ENCODE data around the gene MARCKS. TPM values are rescaled to one million over a fixed set of nuclear protein-coding genes. Genes with fewer than 3 reads are reported as not detected.
A peak's percentile ranks its signal among the peaks of the same experiment; 100 is the strongest.

Gene MARCKS
- total and polyA plus RNA-seq, 10 of the 15 experiments (the other 5 are each of a cell fraction or from before 2014, with no cell fraction given), result 29.0 to 164 (median 74.5) TPM

DNA sequence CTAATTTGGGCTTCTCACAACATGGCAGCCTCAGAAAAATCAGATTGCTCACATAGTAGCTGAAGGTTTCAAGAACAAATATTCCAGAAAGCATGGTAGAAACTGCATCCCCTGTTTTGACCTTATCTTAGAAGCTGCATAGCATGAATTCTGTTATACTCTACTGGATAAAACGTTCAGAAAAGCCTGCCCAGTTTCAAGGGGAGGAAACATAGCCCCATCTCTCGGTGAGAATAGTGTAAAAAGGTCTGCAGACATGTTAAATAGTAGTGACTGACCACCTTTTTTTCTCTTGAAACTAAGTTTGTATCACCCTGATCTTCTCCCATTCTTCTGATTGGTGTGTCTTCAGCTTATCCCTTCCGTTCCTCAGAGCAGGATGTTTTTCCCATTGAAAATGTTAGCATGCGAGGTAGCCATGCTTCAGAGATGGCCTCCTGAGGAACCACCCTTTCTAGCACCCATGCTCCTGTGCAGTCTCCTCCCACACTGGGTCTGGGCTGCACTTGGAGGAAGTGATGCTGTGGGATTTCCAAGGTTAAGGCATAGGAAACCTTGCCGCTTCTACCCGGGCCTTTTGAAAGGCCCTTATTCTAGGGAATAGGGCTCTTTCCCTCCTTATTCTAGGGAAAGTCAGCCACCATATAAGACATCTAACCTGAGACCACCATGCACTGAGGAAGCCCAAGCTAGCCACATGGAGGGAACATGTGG, 50.1 kb downstream of the MARCKS start:
- no peak overlapping the region for H3K9ac ChIP-seq (ENCODE audit: control insufficient read depth, insufficient read depth, low read length)
- in situ Hi-C loops (cut with MboI) (loop anchor here (25.0 kb wide), 1 partner anchor 1720 kb away; no protein-coding TSS in a partner anchor), intact Hi-C loops (cut with micrococcal nuclease; ENCODE audit: unreplicated experiment) (loop anchor here (5.0 to 10.0 kb wide), 2 partner anchors 1030 to 1722 kb away; no protein-coding TSS in a partner anchor)
- H3K4me1 ChIP-seq (ENCODE audit: control insufficient read depth, insufficient read depth, low read length), result no peaks in the 10 kb centered on the region
- H3K79me2 ChIP-seq (ENCODE audit: control insufficient read depth, insufficient read depth, low read length), result no peaks in the 10 kb centered on the region
- no TSS peak for BruUV-seq (replicated peaks)
- TF ChIP-seq MTA3 (IDR thresholded peaks at IDR 0.05; ENCODE audit: borderline replicate concordance, low read length) (no peak), CTCF (IDR thresholded peaks at IDR 0.05 in 2 of 3, conservative IDR thresholded peaks at IDR 0.05 in 1 of 3; ENCODE audit: control insufficient read depth in 2 of 3, extremely low read depth in 1 of 3, insufficient read depth in 1 of 3, low read depth in 3 of 3, low read length in 3 of 3) (peak in 1 of 3 experiments; percentile 11; a peak in 2 of 6 replicates), PML (IDR thresholded peaks at IDR 0.05; ENCODE audit: low read length) (no peak), BHLHE40 (IDR thresholded peaks at IDR 0.05; ENCODE audit: borderline replicate concordance in 1 of 2, low read depth in 2 of 2, low read length in 1 of 2) (no peak), CHD1 (IDR thresholded peaks at IDR 0.05; ENCODE audit: low read depth, low read length) (no peak)
- H3K36me3 ChIP-seq (ENCODE audit: control insufficient read depth in 2 of 2, insufficient read depth in 2 of 2, low read length in 1 of 2), result no peaks in the 10 kb centered on the region
- FAIRE-seq, result no peak
- H3K9me3 ChIP-seq (replicated peaks; ENCODE audit: control insufficient read depth, insufficient read depth, low read length), result no peaks in the 10 kb centered on the region
- H3K4me2 ChIP-seq (ENCODE audit: control insufficient read depth, insufficient read depth), result no peak overlapping the region
- ATAC-seq, result peak; percentile 53
- ChIA-PET SMC1A (ENCODE audit: uncharacterized antibody, unreplicated experiment) (interaction anchor here (1.0 to 4.2 kb wide), 18 partner anchors 9 to 1128 kb away, joined by 3 to 28 read pairs (median 4); no protein-coding TSS in a partner anchor), RAD21 (ENCODE audit: unreplicated experiment) (interaction anchor here (0.9 to 2.8 kb wide), 13 partner anchors 27 to 1365 kb away, joined by 3 to 12 read pairs (median 4); no protein-coding TSS in a partner anchor), CTCF (interaction anchor here (0.6 to 5.2 kb wide), 29 partner anchors 9 to 1570 kb away, joined by 3 to 40 read pairs (median 4); no protein-coding TSS in a partner anchor), POLR2A (no interaction called here)
- peak overlapping the region; percentile 15; the same call in 1 of the 2 replicates for H2AFZ ChIP-seq (ENCODE audit: control insufficient read depth, low read depth, low read length)
- no peak overlapping the region for H3K27ac ChIP-seq (ENCODE audit: control insufficient read depth, insufficient read depth)
- WGBS (ENCODE audit: insufficient coverage, insufficient replicate concordance, low lambda C conversion rate, missing lambda C conversion rate), result 76% methylated on average over 6 of the region's 6 CpGs
- H3K27me3 ChIP-seq (replicated peaks in 1 of 2; ENCODE audit: control insufficient read depth in 2 of 2, insufficient read depth in 2 of 2, low read length in 1 of 2), result no peaks in the 10 kb centered on the region
- H4K20me1 ChIP-seq (ENCODE audit: control insufficient read depth, insufficient read depth), result no peaks in the 10 kb centered on the region
- H3K4me3 ChIP-seq, result no peak overlapping the region
- DNase-seq (ENCODE audit: low read depth, low spot score), result no peak
